NCI-H146 (cell line): Measurements from ENCODE around the gene LMNTD1.
A peak's percentile ranks its signal among the peaks of the same experiment; 100 is the strongest.
"Not testable (repeated sequence)": the region's sequence is repeated elsewhere in the genome, so short reads cannot be mapped to it uniquely, and the experiment has no call there.

ENCODE experiments used
- DNase-seq: peaks from one replicate; lab custom pipeline; 2025; lab: John Stamatoyannopoulos, UW

Gene LMNTD1

GRCh38 chr12:25553098-25553497 lies at the start of gene LMNTD1:
Gene LMNTD1 (minus strand): TSS chr12:25553283. CDS start chr12:25552959, 324 bp downstream.
- DNase-seq = no peak

GRCh38 chr12:25598956-25599355 lies 45.9 kb upstream of the LMNTD1 start:
- no peak for DNase-seq

- DNase-seq = not testable (repeated sequence)
These were observed 42.4 kb upstream of the LMNTD1 start for GRCh38 chr12:25595496-25595895.

- no peak for DNase-seq
These were observed 41.3 kb upstream of the LMNTD1 start for GRCh38 chr12:25594376-25594775.

- DNase-seq = no peak
These were observed 39.8 kb upstream of the LMNTD1 start for GRCh38 chr12:25592725-25593495.

GRCh38 chr12:25591144-25591543 lies 38.1 kb upstream of the LMNTD1 start:
- DNase-seq = no peak

- DNase-seq = no peak
These were observed 37.1 kb upstream of the LMNTD1 start for GRCh38 chr12:25590011-25590721.

- DNase-seq = no peak
These were observed 34.3 kb upstream of the LMNTD1 start for GRCh38 chr12:25587346-25587745.

GRCh38 chr12:25585662-25586061 lies 32.6 kb upstream of the LMNTD1 start:
- DNase-seq = no peak

GRCh38 chr12:25585021-25585523 lies 32.0 kb upstream of the LMNTD1 start:
- DNase-seq = no peak

- DNase-seq = no peak
These were observed 31.5 kb upstream of the LMNTD1 start for GRCh38 chr12:25584596-25584995.

GRCh38 chr12:25583545-25583944 lies 30.5 kb upstream of the LMNTD1 start:
- no peak for DNase-seq

- DNase-seq = no peak
These were observed 28.0 kb upstream of the LMNTD1 start for GRCh38 chr12:25581067-25581466.

- no peak for DNase-seq
These were observed 25.5 kb upstream of the LMNTD1 start for GRCh38 chr12:25578411-25579143.

- no peak for DNase-seq
These were observed 21.7 kb upstream of the LMNTD1 start for GRCh38 chr12:25574761-25575160.

GRCh38 chr12:25573346-25573745 lies 20.3 kb upstream of the LMNTD1 start:
- no peak for DNase-seq

GRCh38 chr12:25570418-25570817 lies 17.3 kb upstream of the LMNTD1 start:
- DNase-seq = no peak

- DNase-seq = no peak
These were observed 13.3 kb upstream of the LMNTD1 start for GRCh38 chr12:25566202-25566949.

- DNase-seq = no peak
These were observed 5.5 kb upstream of the LMNTD1 start for GRCh38 chr12:25558586-25558985.

- peak; percentile 9 for DNase-seq
These were observed 4.8 kb upstream of the LMNTD1 start for GRCh38 chr12:25557830-25558436.

GRCh38 chr12:25556153-25556552 lies 3.1 kb upstream of the LMNTD1 start:
- DNase-seq = no peak
